HEK293 (cell line): ENCODE results near the gene C1RL.

Experiments used
- BCL11B ChIP-seq: fragments of 450-650 bp; formaldehyde crosslinking; IDR thresholded peaks from 2 replicates; pipeline ENCODE4 v1.5.1; 2016; ENCODE audit warnings: low read depth, missing biosample characterization, missing genetic modification characterization
- GLIS1 ChIP-seq: fragments of 450-650 bp; formaldehyde crosslinking; IDR thresholded peaks from 2 replicates; pipeline ENCODE4 v1.5.1; 2016; ENCODE audit warnings: missing biosample characterization, missing genetic modification characterization
- KLF10 ChIP-seq: fragments of 450-650 bp; IDR thresholded peaks from 2 replicates; pipeline ENCODE4 v1.5.1; 2018; ENCODE audit warnings: missing biosample characterization, mild to moderate bottlenecking, missing genetic modification characterization
- SCRT2 ChIP-seq: fragments of 450-650 bp; formaldehyde crosslinking; IDR thresholded peaks from 2 replicates; pipeline ENCODE4 v1.5.1; 2016; ENCODE audit warnings: missing biosample characterization, missing genetic modification characterization
- SP2 ChIP-seq: fragments of 450-650 bp; formaldehyde crosslinking; IDR thresholded peaks from 2 replicates; pipeline ENCODE4 v1.5.1; 2016; ENCODE audit warnings: missing biosample characterization, missing genetic modification characterization
- WT1 ChIP-seq: fragments of 450-650 bp; formaldehyde crosslinking; IDR thresholded peaks from 2 replicates; pipeline ENCODE4 v1.5.1; 2016; ENCODE audit warnings: missing biosample characterization, missing genetic modification characterization
- ZBTB20 ChIP-seq: fragments of 450-650 bp; formaldehyde crosslinking; IDR thresholded peaks from 2 replicates; pipeline ENCODE4 v1.5.1; 2016; ENCODE audit warnings: missing biosample characterization, missing genetic modification characterization
- ZBTB7A ChIP-seq: fragments of 450-650 bp; formaldehyde crosslinking; IDR thresholded peaks from 2 replicates; pipeline ENCODE4 v1.5.1; 2016; ENCODE audit warnings: low read depth, missing biosample characterization, missing genetic modification characterization
- ZFP69B ChIP-seq: fragments of 450-650 bp; formaldehyde crosslinking; IDR thresholded peaks from 2 replicates; pipeline ENCODE4 v1.5.1; 2016; ENCODE audit warnings: missing biosample characterization, missing genetic modification characterization
- ZNF155 ChIP-seq: fragments of 450-650 bp; formaldehyde crosslinking; IDR thresholded peaks from 2 replicates; pipeline ENCODE4 v1.5.1; 2016; ENCODE audit warnings: missing biosample characterization, missing genetic modification characterization
- ZNF169 ChIP-seq: fragments of 450-650 bp; formaldehyde crosslinking; IDR thresholded peaks from 2 replicates; pipeline ENCODE4 v1.5.1; 2016; ENCODE audit warnings: missing biosample characterization, missing genetic modification characterization
- ZNF221 ChIP-seq: fragments of 450-650 bp; formaldehyde crosslinking; IDR thresholded peaks from 2 replicates; pipeline ENCODE4 v1.5.1; 2017; ENCODE audit warnings: missing biosample characterization, missing genetic modification characterization, borderline replicate concordance
- ZNF266 ChIP-seq: fragments of 450-650 bp; formaldehyde crosslinking; IDR thresholded peaks from 2 replicates; pipeline ENCODE4 v1.5.1; 2016; ENCODE audit warnings: missing biosample characterization, missing genetic modification characterization, low read depth
- ZNF37A ChIP-seq: fragments of 450-650 bp; IDR thresholded peaks from 2 replicates; pipeline ENCODE4 v1.5.1; 2018; ENCODE audit warnings: missing biosample characterization, missing genetic modification characterization
- ZNF521 ChIP-seq: fragments of 450-650 bp; formaldehyde crosslinking; IDR thresholded peaks from 2 replicates; pipeline ENCODE4 v1.5.1; 2017; ENCODE audit warnings: missing biosample characterization, mild to moderate bottlenecking, missing genetic modification characterization
- ZNF558 ChIP-seq: fragments of 450-650 bp; formaldehyde crosslinking; IDR thresholded peaks from 2 replicates; pipeline ENCODE4 v1.5.1; 2016; ENCODE audit warnings: missing biosample characterization, missing genetic modification characterization
- ZNF747 ChIP-seq: fragments of 450-650 bp; formaldehyde crosslinking; IDR thresholded peaks from 2 replicates; pipeline ENCODE4 v1.5.1; 2016; ENCODE audit warnings: missing biosample characterization, missing genetic modification characterization
- ZXDB ChIP-seq: fragments of 450-650 bp; formaldehyde crosslinking; IDR thresholded peaks from 2 replicates; pipeline ENCODE4 v1.5.1; 2016; ENCODE audit warnings: missing biosample characterization, missing genetic modification characterization
- TF ChIP-seq, protein P1 (sequence below): fragments of 450-650 bp; formaldehyde crosslinking; IDR thresholded peaks from 2 replicates; pipeline ENCODE4 v1.5.1; 2017; ENCODE audit warnings: missing biosample characterization, missing genetic modification characterization
- TF ChIP-seq, protein P2 (sequence below): fragments of 450-650 bp; formaldehyde crosslinking; IDR thresholded peaks from 2 replicates; pipeline ENCODE4 v1.5.1; 2017; ENCODE audit warnings: missing biosample characterization, missing genetic modification characterization
- TF ChIP-seq, protein P3 (sequence below): fragments of 450-650 bp; formaldehyde crosslinking; optimal IDR thresholded peaks from 2 replicates; pipeline ENCODE3; 2016; ENCODE audit warnings: missing biosample characterization, mild to moderate bottlenecking, missing genetic modification characterization
- TF ChIP-seq, protein P4 (sequence below): fragments of 450-650 bp; formaldehyde crosslinking; IDR thresholded peaks from 2 replicates; pipeline ENCODE4 v1.5.1; 2016; ENCODE audit warnings: missing biosample characterization, missing genetic modification characterization
- TF ChIP-seq, protein P5 (sequence below): fragments of 450-650 bp; formaldehyde crosslinking; conservative IDR thresholded peaks from 2 replicates; pipeline ENCODE4 v1.5.1; 2016; ENCODE audit warnings: low read depth, missing biosample characterization, missing genetic modification characterization
- TF ChIP-seq, protein P6 (sequence below): fragments of 450-650 bp; formaldehyde crosslinking; IDR thresholded peaks from 2 replicates; pipeline ENCODE4 v1.5.0; 2017; ENCODE audit warnings: missing biosample characterization, missing genetic modification characterization, borderline replicate concordance

The C1RL gene

DNA sequence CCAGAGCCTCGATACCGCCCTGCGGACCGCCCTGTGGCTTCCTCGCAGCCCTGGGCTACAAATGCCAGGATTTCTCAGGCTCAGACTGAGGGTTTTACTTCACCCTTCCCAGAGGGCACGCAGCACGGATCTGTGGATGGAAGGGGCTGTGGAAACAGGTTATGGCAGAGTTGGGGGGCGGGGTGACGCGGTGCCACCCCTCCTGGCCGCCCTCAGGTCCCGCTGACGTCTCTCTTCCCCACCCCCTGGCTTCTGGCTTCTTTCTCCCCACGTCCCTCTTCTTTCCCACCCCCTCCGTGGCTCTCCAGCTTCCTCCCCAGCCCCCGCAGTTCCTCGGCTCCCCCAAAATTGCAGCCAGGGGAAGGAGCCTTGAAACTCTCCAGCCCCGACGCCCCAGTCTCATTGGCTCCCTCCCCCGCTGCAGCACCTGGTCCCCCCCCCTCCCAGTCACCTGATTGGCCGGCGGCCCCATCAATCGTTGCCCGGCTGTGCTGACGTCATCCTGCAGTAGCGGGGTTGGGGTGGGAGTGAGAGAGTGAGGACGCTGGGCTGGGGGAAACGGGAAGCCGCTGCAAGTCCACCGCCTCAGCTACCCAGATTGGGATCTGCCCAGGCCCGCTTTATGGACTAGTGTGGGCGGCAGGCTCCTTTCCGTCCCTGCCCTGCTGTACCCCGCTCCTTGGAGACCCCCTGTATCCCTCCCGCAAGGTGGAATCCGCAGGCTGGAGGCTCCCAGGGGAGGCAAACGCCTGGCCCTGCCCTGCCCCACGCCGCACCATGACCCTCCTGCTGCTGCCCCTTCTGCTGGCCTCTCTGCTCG is 21.1 kb upstream of the C1RL start, which contains the start of gene CLSTN3 (continued):
- no peak for TF ChIP-seq ZNF155 (tag by site-specific recombination)
- peak; percentile 50; the same call in 1 of the 2 replicates for TF ChIP-seq ZXDB (tag by site-specific recombination)
- no peak for TF ChIP-seq BCL11B (tag by site-specific recombination)
- no peak for TF ChIP-seq KLF10
- peak; percentile 78 for TF ChIP-seq SCRT2 (tag by site-specific recombination)
- 0 out of 2 replicates have a peak, but pooled peaks have one; percentile 73 for TF ChIP-seq ZBTB7A (tag by site-specific recombination)
- TF ChIP-seq, protein P1, sequence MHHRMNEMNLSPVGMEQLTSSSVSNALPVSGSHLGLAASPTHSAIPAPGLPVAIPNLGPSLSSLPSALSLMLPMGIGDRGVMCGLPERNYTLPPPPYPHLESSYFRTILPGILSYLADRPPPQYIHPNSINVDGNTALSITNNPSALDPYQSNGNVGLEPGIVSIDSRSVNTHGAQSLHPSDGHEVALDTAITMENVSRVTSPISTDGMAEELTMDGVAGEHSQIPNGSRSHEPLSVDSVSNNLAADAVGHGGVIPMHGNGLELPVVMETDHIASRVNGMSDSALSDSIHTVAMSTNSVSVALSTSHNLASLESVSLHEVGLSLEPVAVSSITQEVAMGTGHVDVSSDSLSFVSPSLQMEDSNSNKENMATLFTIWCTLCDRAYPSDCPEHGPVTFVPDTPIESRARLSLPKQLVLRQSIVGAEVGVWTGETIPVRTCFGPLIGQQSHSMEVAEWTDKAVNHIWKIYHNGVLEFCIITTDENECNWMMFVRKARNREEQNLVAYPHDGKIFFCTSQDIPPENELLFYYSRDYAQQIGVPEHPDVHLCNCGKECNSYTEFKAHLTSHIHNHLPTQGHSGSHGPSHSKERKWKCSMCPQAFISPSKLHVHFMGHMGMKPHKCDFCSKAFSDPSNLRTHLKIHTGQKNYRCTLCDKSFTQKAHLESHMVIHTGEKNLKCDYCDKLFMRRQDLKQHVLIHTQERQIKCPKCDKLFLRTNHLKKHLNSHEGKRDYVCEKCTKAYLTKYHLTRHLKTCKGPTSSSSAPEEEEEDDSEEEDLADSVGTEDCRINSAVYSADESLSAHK, result peak; percentile 100
- TF ChIP-seq, protein P2, sequence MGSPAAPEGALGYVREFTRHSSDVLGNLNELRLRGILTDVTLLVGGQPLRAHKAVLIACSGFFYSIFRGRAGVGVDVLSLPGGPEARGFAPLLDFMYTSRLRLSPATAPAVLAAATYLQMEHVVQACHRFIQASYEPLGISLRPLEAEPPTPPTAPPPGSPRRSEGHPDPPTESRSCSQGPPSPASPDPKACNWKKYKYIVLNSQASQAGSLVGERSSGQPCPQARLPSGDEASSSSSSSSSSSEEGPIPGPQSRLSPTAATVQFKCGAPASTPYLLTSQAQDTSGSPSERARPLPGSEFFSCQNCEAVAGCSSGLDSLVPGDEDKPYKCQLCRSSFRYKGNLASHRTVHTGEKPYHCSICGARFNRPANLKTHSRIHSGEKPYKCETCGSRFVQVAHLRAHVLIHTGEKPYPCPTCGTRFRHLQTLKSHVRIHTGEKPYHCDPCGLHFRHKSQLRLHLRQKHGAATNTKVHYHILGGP, result no peak
- TF ChIP-seq ZNF266 (tag by site-specific recombination), result no peak
- TF ChIP-seq ZNF558 (tag by site-specific recombination), result no peak
- no peak for TF ChIP-seq ZNF521 (tag by site-specific recombination)
- no peak for TF ChIP-seq ZNF37A
- TF ChIP-seq ZFP69B (tag by site-specific recombination), result no peak
- TF ChIP-seq WT1, result 0 out of 2 replicates have a peak, but pooled peaks have one; percentile 13
- TF ChIP-seq ZNF221, result no peak
- TF ChIP-seq, protein P3, sequence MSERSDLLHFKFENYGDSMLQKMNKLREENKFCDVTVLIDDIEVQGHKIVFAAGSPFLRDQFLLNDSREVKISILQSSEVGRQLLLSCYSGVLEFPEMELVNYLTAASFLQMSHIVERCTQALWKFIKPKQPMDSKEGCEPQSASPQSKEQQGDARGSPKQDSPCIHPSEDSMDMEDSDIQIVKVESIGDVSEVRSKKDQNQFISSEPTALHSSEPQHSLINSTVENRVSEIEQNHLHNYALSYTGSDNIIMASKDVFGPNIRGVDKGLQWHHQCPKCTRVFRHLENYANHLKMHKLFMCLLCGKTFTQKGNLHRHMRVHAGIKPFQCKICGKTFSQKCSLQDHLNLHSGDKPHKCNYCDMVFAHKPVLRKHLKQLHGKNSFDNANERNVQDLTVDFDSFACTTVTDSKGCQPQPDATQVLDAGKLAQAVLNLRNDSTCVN (tag by site-specific recombination), result peak; percentile 20
- TF ChIP-seq SP2, result peak; percentile 91
- TF ChIP-seq, protein P4, sequence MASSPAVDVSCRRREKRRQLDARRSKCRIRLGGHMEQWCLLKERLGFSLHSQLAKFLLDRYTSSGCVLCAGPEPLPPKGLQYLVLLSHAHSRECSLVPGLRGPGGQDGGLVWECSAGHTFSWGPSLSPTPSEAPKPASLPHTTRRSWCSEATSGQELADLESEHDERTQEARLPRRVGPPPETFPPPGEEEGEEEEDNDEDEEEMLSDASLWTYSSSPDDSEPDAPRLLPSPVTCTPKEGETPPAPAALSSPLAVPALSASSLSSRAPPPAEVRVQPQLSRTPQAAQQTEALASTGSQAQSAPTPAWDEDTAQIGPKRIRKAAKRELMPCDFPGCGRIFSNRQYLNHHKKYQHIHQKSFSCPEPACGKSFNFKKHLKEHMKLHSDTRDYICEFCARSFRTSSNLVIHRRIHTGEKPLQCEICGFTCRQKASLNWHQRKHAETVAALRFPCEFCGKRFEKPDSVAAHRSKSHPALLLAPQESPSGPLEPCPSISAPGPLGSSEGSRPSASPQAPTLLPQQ (tag by site-specific recombination), result no peak
- no peak for TF ChIP-seq ZNF747 (tag by site-specific recombination)
- TF ChIP-seq, protein P5, sequence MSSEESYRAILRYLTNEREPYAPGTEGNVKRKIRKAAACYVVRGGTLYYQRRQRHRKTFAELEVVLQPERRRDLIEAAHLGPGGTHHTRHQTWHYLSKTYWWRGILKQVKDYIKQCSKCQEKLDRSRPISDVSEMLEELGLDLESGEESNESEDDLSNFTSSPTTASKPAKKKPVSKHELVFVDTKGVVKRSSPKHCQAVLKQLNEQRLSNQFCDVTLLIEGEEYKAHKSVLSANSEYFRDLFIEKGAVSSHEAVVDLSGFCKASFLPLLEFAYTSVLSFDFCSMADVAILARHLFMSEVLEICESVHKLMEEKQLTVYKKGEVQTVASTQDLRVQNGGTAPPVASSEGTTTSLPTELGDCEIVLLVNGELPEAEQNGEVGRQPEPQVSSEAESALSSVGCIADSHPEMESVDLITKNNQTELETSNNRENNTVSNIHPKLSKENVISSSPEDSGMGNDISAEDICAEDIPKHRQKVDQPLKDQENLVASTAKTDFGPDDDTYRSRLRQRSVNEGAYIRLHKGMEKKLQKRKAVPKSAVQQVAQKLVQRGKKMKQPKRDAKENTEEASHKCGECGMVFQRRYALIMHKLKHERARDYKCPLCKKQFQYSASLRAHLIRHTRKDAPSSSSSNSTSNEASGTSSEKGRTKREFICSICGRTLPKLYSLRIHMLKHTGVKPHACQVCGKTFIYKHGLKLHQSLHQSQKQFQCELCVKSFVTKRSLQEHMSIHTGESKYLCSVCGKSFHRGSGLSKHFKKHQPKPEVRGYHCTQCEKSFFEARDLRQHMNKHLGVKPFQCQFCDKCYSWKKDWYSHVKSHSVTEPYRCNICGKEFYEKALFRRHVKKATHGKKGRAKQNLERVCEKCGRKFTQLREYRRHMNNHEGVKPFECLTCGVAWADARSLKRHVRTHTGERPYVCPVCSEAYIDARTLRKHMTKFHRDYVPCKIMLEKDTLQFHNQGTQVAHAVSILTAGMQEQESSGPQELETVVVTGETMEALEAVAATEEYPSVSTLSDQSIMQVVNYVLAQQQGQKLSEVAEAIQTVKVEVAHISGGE (tag by site-specific recombination), result peak; percentile 35; the same call in 1 of the 2 replicates
- peak; percentile 83 for TF ChIP-seq GLIS1 (tag by site-specific recombination)
- TF ChIP-seq, protein P6, sequence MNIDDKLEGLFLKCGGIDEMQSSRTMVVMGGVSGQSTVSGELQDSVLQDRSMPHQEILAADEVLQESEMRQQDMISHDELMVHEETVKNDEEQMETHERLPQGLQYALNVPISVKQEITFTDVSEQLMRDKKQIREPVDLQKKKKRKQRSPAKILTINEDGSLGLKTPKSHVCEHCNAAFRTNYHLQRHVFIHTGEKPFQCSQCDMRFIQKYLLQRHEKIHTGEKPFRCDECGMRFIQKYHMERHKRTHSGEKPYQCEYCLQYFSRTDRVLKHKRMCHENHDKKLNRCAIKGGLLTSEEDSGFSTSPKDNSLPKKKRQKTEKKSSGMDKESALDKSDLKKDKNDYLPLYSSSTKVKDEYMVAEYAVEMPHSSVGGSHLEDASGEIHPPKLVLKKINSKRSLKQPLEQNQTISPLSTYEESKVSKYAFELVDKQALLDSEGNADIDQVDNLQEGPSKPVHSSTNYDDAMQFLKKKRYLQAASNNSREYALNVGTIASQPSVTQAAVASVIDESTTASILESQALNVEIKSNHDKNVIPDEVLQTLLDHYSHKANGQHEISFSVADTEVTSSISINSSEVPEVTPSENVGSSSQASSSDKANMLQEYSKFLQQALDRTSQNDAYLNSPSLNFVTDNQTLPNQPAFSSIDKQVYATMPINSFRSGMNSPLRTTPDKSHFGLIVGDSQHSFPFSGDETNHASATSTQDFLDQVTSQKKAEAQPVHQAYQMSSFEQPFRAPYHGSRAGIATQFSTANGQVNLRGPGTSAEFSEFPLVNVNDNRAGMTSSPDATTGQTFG (tag by site-specific recombination), result no peak
- peak; percentile 60 for TF ChIP-seq ZBTB20
- no peak for TF ChIP-seq ZNF169 (tag by site-specific recombination)
